Karpas-422 (cell line): ENCODE measurements around the gene NDUFS6. TPM values are rescaled to one million over a fixed set of nuclear protein-coding genes. Genes with fewer than 3 reads are reported as not detected.
A peak's percentile ranks its signal among the peaks of the same experiment; 100 is the strongest.
"Not testable (repeated sequence)": the region's sequence is repeated elsewhere in the genome, so short reads cannot be mapped to it uniquely, and the experiment has no call there.

Source experiments
- DNase-seq: peaks from one replicate; pipeline ENCODE4 v3.0.0-alpha.2; 2015
- H2AFZ ChIP-seq: fragments of 200-600 bp; sonication (generic); 2 replicates; pipeline ENCODE4 v1.6.1; 2014; ENCODE audit warnings: antibody characterized with exemption, low read length, mixed read lengths
- H3K27ac ChIP-seq: fragments of 200-600 bp; sonication (generic); 2 replicates; pipeline ENCODE4 v1.5.1; 2014; ENCODE audit warnings: mild to moderate bottlenecking, low read length, moderate library complexity
- H3K27me3 ChIP-seq: fragments of 200-600 bp; sonication (generic); 2 replicates; pipeline ENCODE4 v1.6.1; 2014; ENCODE audit warnings: low read length, mixed read lengths
- H3K36me3 ChIP-seq: fragments of 200-600 bp; sonication (generic); 2 replicates; pipeline ENCODE4 v1.6.1; 2014; ENCODE audit warnings: low read length, mixed read lengths; ENCODE audit not compliant: insufficient read depth
- H3K4me1 ChIP-seq: fragments of 200-600 bp; sonication (generic); 2 replicates; pipeline ENCODE4 v1.6.1; 2014; ENCODE audit warnings: mild to moderate bottlenecking, low read length, mixed read lengths
- H3K4me2 ChIP-seq: fragments of 200-600 bp; sonication (generic); 2 replicates; pipeline ENCODE4 v1.6.1; 2014; ENCODE audit warnings: low read length, low read depth, mild to moderate bottlenecking; ENCODE audit not compliant: poor library complexity, severe bottlenecking
- H3K4me3 ChIP-seq: fragments of 200-600 bp; sonication (generic); 2 replicates; pipeline ENCODE4 v1.5.1; 2014; ENCODE audit warnings: mild to moderate bottlenecking, antibody characterized with exemption, low read length, mixed read lengths
- H3K79me2 ChIP-seq: fragments of 200-600 bp; sonication (generic); 2 replicates; pipeline ENCODE4 v1.6.1; 2014; ENCODE audit warnings: mild to moderate bottlenecking, low read length, mixed read lengths
- H3K9ac ChIP-seq: fragments of 200-600 bp; sonication (generic); 2 replicates; pipeline ENCODE4 v1.6.0; 2014; ENCODE audit warnings: low read length
- H3K9me2 ChIP-seq: fragments of 200-600 bp; sonication (generic), shearing (Covaris generic); replicated peaks from 2 replicates; pipeline ENCODE4 v1.6.0; 2014; ENCODE audit warnings: mild to moderate bottlenecking, low read length, moderate library complexity; ENCODE audit not compliant: insufficient read depth
- H3K9me3 ChIP-seq: fragments of 300-700, 200-600 bp; sonication (generic); 2 replicates; pipeline ENCODE4 v1.6.1; 2014; ENCODE audit warnings: low read length, mixed read lengths
- H4K20me1 ChIP-seq: fragments of 200-600 bp; sonication (generic); 2 replicates; pipeline ENCODE4 v1.6.1; 2014; ENCODE audit warnings: mild to moderate bottlenecking, antibody characterized with exemption, low read length, low read depth; ENCODE audit not compliant: insufficient read depth
- total RNA-seq: library from RNA; depleted of rRNA; stranded (reverse); fragments of >200 nt; shearing (Covaris generic); gene quantifications from 2 replicates; pipeline ENCODE4 v1.2.3, GENCODE V29; 2014; ENCODE audit warnings: low replicate concordance

The NDUFS6 gene
- total RNA-seq, 1 experiment from 2014 or later: 41.4 TPM

GRCh38 chr5:1795931-1796330 is 5.3 kb upstream of the NDUFS6 start:
- peaks cover 62% of the 10 kb centered on the region for H3K4me1 ChIP-seq
- no peaks in the 10 kb centered on the region for H3K27me3 ChIP-seq
- H3K36me3 ChIP-seq: peaks cover 10% of the 10 kb centered on the region; the same call in 1 of the 2 replicates
- H3K79me2 ChIP-seq: peaks cover 20% of the 10 kb centered on the region
- no peak overlapping the region for H3K27ac ChIP-seq
- H3K4me2 ChIP-seq: no peak overlapping the region
- no peaks in the 10 kb centered on the region for H3K9me3 ChIP-seq
- no peak overlapping the region for H2AFZ ChIP-seq
- DNase-seq: no peak
- no peak overlapping the region for H3K4me3 ChIP-seq
- no peaks in the 10 kb centered on the region for H3K9me2 ChIP-seq
- peaks cover 7% of the 10 kb centered on the region for H4K20me1 ChIP-seq
- no peak overlapping the region for H3K9ac ChIP-seq

- Histone ChIP-seq H3K79me2 (peaks cover 22% of the 10 kb centered on the region), H4K20me1 (peaks cover 7% of the 10 kb centered on the region), H3K36me3 (peaks cover 10% of the 10 kb centered on the region; the same call in 1 of the 2 replicates), H3K4me1 (peaks cover 60% of the 10 kb centered on the region), H3K27ac (no peak overlapping the region), H3K9me2 (no peaks in the 10 kb centered on the region), H3K9me3 (no peaks in the 10 kb centered on the region), H3K27me3 (no peaks in the 10 kb centered on the region), H2AFZ (no peak overlapping the region), H3K4me2 (no peak overlapping the region), H3K9ac (no peak overlapping the region), H3K4me3 (no peak overlapping the region)
- DNase-seq: no peak
Observed at GRCh38 chr5:1796371-1797102, 4.7 kb upstream of the NDUFS6 start.

GRCh38 chr5:1797103-1797800 is 4.0 kb upstream of the NDUFS6 start:
- H3K9me2 ChIP-seq: no peaks in the 10 kb centered on the region
- no peak overlapping the region for H2AFZ ChIP-seq
- no peak overlapping the region for H3K9ac ChIP-seq
- H3K9me3 ChIP-seq: no peaks in the 10 kb centered on the region
- no peak overlapping the region for H3K4me2 ChIP-seq
- no peak overlapping the region for H3K4me3 ChIP-seq
- H4K20me1 ChIP-seq: peaks cover 7% of the 10 kb centered on the region
- H3K36me3 ChIP-seq: peaks cover 10% of the 10 kb centered on the region; the same call in 1 of the 2 replicates
- DNase-seq: no peak
- H3K4me1 ChIP-seq: peaks cover 57% of the 10 kb centered on the region
- no peaks in the 10 kb centered on the region for H3K27me3 ChIP-seq
- H3K27ac ChIP-seq: no peak overlapping the region
- peaks cover 30% of the 10 kb centered on the region for H3K79me2 ChIP-seq

GRCh38 chr5:1797855-1798254 is 3.4 kb upstream of the NDUFS6 start:
- peak overlapping the region; percentile 83 for H3K4me2 ChIP-seq
- H2AFZ ChIP-seq: no peak overlapping the region
- no peak overlapping the region; the same call in 1 of the 2 replicates for H3K9ac ChIP-seq

GRCh38 chr5:1798589-1798988 is 2.6 kb upstream of the NDUFS6 start:
- Histone ChIP-seq H3K4me2 (peak overlapping the region; percentile 83), H4K20me1 (peaks cover 15% of the 10 kb centered on the region), H3K9ac (peak overlapping the region; percentile 91), H3K27ac (peak overlapping the region; percentile 53), H3K4me3 (peak overlapping the region; percentile 85), H3K36me3 (peaks cover 22% of the 10 kb centered on the region; the same call in 1 of the 2 replicates), H3K4me1 (peaks cover 56% of the 10 kb centered on the region), H3K79me2 (peaks cover 43% of the 10 kb centered on the region)
- not testable (repeated sequence) for DNase-seq, H3K27me3 ChIP-seq, H3K9me3 ChIP-seq, H3K9me2 ChIP-seq, H2AFZ ChIP-seq

More at GRCh38 chr5:1797855-1798254, 3.4 kb upstream of the NDUFS6 start:
- H3K79me2 ChIP-seq: peaks cover 36% of the 10 kb centered on the region
- no peaks in the 10 kb centered on the region for H3K9me2 ChIP-seq
- H3K4me1 ChIP-seq: peaks cover 57% of the 10 kb centered on the region
- no peak overlapping the region for H3K27ac ChIP-seq
- no peaks in the 10 kb centered on the region for H3K27me3 ChIP-seq
- peaks cover 15% of the 10 kb centered on the region; the same call in 1 of the 2 replicates for H3K36me3 ChIP-seq
- H3K9me3 ChIP-seq: no peaks in the 10 kb centered on the region
- no peak for DNase-seq
- H4K20me1 ChIP-seq: peaks cover 8% of the 10 kb centered on the region
- peak overlapping the region; percentile 85; the same call in 1 of the 2 replicates for H3K4me3 ChIP-seq

- peaks cover 49% of the 10 kb centered on the region for H3K79me2 ChIP-seq
- H3K4me3 ChIP-seq: peak overlapping the region; percentile 85
- H3K4me1 ChIP-seq: peaks cover 51% of the 10 kb centered on the region
- no peak overlapping the region for H2AFZ ChIP-seq
- H3K4me2 ChIP-seq: peak overlapping the region; percentile 83
- no peaks in the 10 kb centered on the region for H3K9me3 ChIP-seq
- peaks cover 28% of the 10 kb centered on the region; the same call in 1 of the 2 replicates for H3K36me3 ChIP-seq
- peak; percentile 66 for DNase-seq
- H3K9me2 ChIP-seq: no peaks in the 10 kb centered on the region
- peak overlapping the region; percentile 91 for H3K9ac ChIP-seq
- H3K27me3 ChIP-seq: no peaks in the 10 kb centered on the region
- H4K20me1 ChIP-seq: peaks cover 21% of the 10 kb centered on the region
- peak overlapping the region; percentile 53 for H3K27ac ChIP-seq
Observed at GRCh38 chr5:1799110-1799601, 2.1 kb upstream of the NDUFS6 start.

GRCh38 chr5:1799602-1800471 is 1.4 kb upstream of the NDUFS6 start, which contains the start of gene MRPL36:
MRPL36 (minus strand) TSS chr5:1799837; CDS start chr5:1798935, 902 bp downstream.
- peaks cover 55% of the 10 kb centered on the region for H3K79me2 ChIP-seq
- no peak within 1 kb of the TSS for H2AFZ ChIP-seq
- peak; percentile 97 for DNase-seq
- peak within 1 kb of the TSS; percentile 85 for H3K4me3 ChIP-seq
- H3K36me3 ChIP-seq: peaks cover 33% of the 10 kb centered on the region; the same call in 1 of the 2 replicates
- H3K4me1 ChIP-seq: peaks cover 44% of the 10 kb centered on the region
- peak within 1 kb of the TSS; percentile 91 for H3K9ac ChIP-seq
- no peaks in the 10 kb centered on the region for H3K9me2 ChIP-seq
- H3K9me3 ChIP-seq: no peaks in the 10 kb centered on the region
- peak within 1 kb of the TSS; percentile 83 for H3K4me2 ChIP-seq
- H4K20me1 ChIP-seq: peaks cover 23% of the 10 kb centered on the region
- H3K27me3 ChIP-seq: no peaks in the 10 kb centered on the region
- H3K27ac ChIP-seq: peak within 1 kb of the TSS; percentile 87
